ENCODE results near the gene DDX25. TPM values are rescaled to one million over a fixed set of nuclear protein-coding genes. Genes with fewer than 3 reads are reported as not detected.

The DDX25 gene
- total and polyA plus RNA-seq, 4 donors: 0.14 to 0.37 (median 0.17) TPM

- Histone ChIP-seq H3K27ac (ENCODE audit: low read depth in 1 of 2, low read length in 1 of 2) (no peak overlapping the region), H3K36me3 (ENCODE audit: control insufficient read depth in 4 of 4, insufficient read depth in 4 of 4, low read length in 4 of 4) (no peaks in the 10 kb centered on the region), H3K4me3 (no peak overlapping the region), H3K4me1 (ENCODE audit: control insufficient read depth in 5 of 5, insufficient read depth in 5 of 5, low read length in 5 of 5) (no peaks in the 10 kb centered on the region), H3K9ac (ENCODE audit: insufficient read depth in 1 of 2, low read length in 2 of 2) (no peak overlapping the region), H3K9me3 (ENCODE audit: control insufficient read depth in 4 of 4, insufficient read depth in 3 of 4, low read length in 3 of 4) (no peaks in the 10 kb centered on the region), H3K27me3 (ENCODE audit: control insufficient read depth in 3 of 3, insufficient read depth in 3 of 3, low read length in 2 of 3) (peaks cover 0 to 7% (median 6%) of the 10 kb centered on the region in 3 donors)
- no peak for TF ChIP-seq CTCF (IDR thresholded peaks at IDR 0.05; ENCODE audit: control extremely low read depth, extremely low read depth)
- ATAC-seq (ENCODE audit: insufficient read depth, low FRiP score) (no peak), DNase-seq (no peak)
- WGBS, 2 donors: 80 to 82% methylated on average over 12 of the region's 12 CpGs
Measured at GRCh38 chr11:125916683-125917347, 12.5 kb downstream of the DDX25 start.

DNA sequence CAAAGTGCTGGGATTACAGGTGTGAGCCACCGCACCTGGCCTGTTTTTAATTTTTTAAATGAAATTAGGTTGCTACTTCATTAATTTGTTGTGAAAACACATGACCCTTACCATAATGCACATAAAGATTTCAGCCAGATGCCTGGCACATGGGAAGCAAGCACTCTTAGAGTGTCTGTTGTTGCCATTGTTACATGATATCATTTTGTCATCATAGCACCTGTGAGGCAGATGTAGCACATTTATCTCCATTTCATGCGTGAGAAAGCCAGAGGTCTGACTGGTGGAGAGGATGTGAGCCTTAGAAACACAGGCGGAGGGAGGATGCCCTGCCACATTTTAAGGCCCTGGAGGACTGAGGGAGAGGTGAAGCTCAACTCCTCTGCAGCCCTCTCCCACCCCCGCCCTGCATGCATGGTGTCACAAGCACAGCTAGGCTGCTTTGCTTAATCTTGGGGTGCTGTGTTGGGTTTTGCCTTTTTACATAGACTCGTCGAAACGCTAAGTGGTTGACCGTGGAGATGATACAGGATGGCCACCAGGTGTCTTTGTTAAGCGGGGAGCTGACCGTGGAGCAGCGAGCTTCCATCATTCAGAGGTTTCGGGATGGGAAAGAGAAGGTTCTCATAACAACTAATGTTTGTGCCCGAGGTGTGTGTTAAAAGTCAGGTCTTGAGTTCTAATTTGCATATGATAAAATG lies 14.0 kb downstream of the DDX25 start:
- WGBS, 2 donors: 84 to 86% methylated on average over 13 of the region's 13 CpGs

DNA sequence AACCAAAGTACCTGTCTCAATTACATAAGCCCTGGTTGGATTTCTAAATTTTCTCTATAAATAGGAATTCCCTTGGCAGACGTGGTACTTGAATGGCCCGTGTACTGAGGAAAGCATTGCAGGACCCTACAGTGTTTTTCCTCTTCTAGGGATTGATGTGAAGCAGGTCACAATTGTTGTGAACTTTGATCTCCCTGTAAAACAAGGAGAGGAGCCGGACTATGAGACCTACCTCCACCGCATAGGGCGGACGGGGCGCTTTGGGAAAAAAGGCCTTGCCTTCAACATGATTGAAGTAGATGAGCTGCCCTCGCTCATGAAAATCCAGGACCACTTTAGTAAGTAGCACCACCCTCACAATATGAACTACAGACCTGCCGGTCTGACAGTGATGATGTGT lies 16.7 kb downstream of the DDX25 start:
- Histone ChIP-seq H3K36me3 (ENCODE audit: control insufficient read depth in 4 of 4, insufficient read depth in 4 of 4, low read length in 4 of 4) (no peaks in the 10 kb centered on the region), H3K27me3 (ENCODE audit: control insufficient read depth in 3 of 3, insufficient read depth in 3 of 3, low read length in 2 of 3) (peaks cover 0 to 7% (median 3%) of the 10 kb centered on the region in 3 donors), H3K4me3 (no peak overlapping the region), H3K9ac (ENCODE audit: insufficient read depth in 1 of 2, low read length in 2 of 2) (no peak overlapping the region), H3K4me1 (ENCODE audit: control insufficient read depth in 5 of 5, insufficient read depth in 5 of 5, low read length in 5 of 5) (peaks cover 0 to 7% (median 0%) of the 10 kb centered on the region in 5 donors), H3K9me3 (ENCODE audit: control insufficient read depth in 4 of 4, insufficient read depth in 3 of 4, low read length in 3 of 4) (no peaks in the 10 kb centered on the region), H3K27ac (ENCODE audit: low read depth in 1 of 2, low read length in 1 of 2) (no peak overlapping the region)
- no peak for TF ChIP-seq CTCF (IDR thresholded peaks at IDR 0.05; ENCODE audit: control extremely low read depth, extremely low read depth)
- ATAC-seq (ENCODE audit: insufficient read depth, low FRiP score) (no peak), DNase-seq (no peak)
- WGBS, 2 donors: 87 to 91% methylated on average over 9 of the region's 9 CpGs

More for the DNA sequence above, 14.0 kb downstream of the DDX25 start:
- no peak overlapping the region for H3K9ac ChIP-seq (ENCODE audit: insufficient read depth in 1 of 2, low read length in 2 of 2)
- peaks cover 0 to 7% (median 6%) of the 10 kb centered on the region in 3 donors for H3K27me3 ChIP-seq (ENCODE audit: control insufficient read depth in 3 of 3, insufficient read depth in 3 of 3, low read length in 2 of 3)
- no peak for DNase-seq
- no peak overlapping the region for H3K4me3 ChIP-seq
- no peak for ATAC-seq (ENCODE audit: insufficient read depth, low FRiP score)
- no peak overlapping the region for H3K27ac ChIP-seq (ENCODE audit: low read depth in 1 of 2, low read length in 1 of 2)
- H3K4me1 ChIP-seq (ENCODE audit: control insufficient read depth in 5 of 5, insufficient read depth in 5 of 5, low read length in 5 of 5): no peaks in the 10 kb centered on the region
- no peaks in the 10 kb centered on the region for H3K36me3 ChIP-seq (ENCODE audit: control insufficient read depth in 4 of 4, insufficient read depth in 4 of 4, low read length in 4 of 4)
- TF ChIP-seq CTCF (IDR thresholded peaks at IDR 0.05; ENCODE audit: control extremely low read depth, extremely low read depth): no peak
- no peaks in the 10 kb centered on the region for H3K9me3 ChIP-seq (ENCODE audit: control insufficient read depth in 4 of 4, insufficient read depth in 3 of 4, low read length in 3 of 4)
